ENCODE data around the gene WDR89.
"Not testable (repeated sequence)": the region's sequence is repeated elsewhere in the genome, so short reads cannot be mapped to it uniquely, and the experiment has no call there.

WDR89 gene

DNA sequence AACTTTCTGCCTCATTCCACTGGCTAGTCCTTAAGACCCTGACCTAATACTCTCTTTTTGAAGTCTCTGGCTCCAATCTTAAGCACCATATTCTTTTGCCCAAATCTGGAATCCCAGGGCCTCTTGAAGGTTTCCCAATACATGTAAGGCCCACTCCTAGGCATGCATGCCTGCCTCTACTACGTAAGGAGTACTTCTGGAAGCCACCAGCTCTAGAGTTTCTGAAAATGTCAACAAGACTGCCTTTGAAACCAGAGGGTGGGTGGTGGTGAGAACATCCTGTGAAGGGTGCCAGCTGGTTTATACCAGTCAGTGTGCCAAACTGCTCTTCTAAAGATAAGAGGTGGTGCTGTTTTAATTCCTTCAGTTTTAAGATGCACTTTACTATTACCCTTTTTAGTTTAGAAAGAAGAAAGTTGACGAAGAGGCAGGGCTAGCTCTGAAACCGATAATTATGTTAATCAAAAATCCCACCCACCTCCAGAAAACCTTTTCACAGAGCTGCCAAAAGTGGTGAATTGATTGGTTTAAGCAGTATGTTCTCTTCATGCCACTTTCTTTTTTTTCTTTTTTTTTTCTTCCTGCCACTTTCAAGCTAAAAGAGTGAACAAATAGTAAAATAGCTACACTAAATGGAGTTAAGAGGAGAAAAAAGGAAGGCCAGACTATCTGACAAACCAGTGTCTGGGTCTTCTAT is 8.7 kb upstream of the WDR89 start:
- DNase-seq, result no peak

- no peak for DNase-seq
Observed at GRCh38 chr14:63647696-63648410, 6.2 kb upstream of the WDR89 start.

DNA sequence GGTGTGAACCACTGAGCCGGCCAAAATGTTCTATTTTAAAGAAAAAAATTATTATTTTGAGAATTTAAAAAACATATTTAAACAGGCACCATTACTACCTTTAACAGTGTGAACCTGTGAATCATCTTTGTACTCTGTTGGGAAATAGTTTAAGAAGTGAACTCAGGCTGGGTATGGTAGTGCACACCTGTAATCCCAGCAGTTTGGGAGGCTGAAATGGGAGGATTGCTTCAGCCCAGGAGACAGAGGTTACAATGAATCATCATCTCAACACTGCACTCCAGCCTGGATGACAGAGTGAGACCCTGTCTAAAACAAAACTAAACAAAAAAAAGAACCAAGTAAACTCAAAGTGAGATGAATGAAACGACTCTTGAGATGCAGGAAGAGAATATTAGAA is 3.1 kb upstream of the WDR89 start:
- DNase-seq, result no peak

GRCh38 chr14:63642656-63643382 is 1.1 kb upstream of the WDR89 start:
- DNase-seq, result no peak

DNA sequence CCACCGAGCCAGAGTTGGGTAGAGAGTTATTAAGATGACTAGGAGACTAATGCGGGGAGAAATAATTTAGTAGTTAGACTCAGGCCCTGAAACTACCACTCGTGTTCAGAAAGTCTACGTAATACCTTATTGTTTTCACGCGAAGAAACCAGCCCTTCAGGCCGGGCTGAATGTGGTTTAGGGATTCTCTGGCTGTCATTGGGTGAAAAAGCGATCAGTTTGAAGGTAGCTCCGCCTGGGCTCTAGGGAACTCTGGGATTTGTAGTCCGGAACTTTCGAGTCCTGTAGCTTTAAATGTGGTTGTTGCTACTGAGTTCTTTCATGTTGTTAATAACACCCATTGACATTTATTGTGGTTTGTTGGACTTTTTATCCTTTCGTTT is 549 bp upstream of the WDR89 start:
- peak; percentile 79 for DNase-seq

DNA sequence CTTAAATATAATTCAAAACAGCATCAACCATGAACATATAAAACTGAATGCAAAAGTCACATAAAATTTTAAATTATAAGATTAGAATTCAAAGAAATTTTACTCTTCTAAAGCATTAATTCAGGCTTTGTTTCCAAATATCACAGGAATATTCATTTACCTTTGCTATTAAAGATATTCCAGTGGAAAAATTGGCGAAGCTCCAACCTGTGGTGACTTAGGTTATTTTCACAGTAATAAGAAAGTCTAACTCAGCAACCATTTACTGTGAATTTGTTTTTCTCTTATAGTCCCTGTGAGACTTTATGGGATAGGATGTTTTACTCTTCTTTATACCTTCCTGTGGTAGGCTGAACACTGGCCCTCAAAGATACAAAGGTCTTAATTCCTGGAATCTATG is 3.2 kb downstream of the WDR89 start:
- no peak for DNase-seq

GRCh38 chr14:63636094-63636635 is 5.5 kb downstream of the WDR89 start:
- not testable (repeated sequence) for DNase-seq

GRCh38 chr14:63633801-63634200 is 7.9 kb downstream of the WDR89 start:
- DNase-seq, result no peak

DNA sequence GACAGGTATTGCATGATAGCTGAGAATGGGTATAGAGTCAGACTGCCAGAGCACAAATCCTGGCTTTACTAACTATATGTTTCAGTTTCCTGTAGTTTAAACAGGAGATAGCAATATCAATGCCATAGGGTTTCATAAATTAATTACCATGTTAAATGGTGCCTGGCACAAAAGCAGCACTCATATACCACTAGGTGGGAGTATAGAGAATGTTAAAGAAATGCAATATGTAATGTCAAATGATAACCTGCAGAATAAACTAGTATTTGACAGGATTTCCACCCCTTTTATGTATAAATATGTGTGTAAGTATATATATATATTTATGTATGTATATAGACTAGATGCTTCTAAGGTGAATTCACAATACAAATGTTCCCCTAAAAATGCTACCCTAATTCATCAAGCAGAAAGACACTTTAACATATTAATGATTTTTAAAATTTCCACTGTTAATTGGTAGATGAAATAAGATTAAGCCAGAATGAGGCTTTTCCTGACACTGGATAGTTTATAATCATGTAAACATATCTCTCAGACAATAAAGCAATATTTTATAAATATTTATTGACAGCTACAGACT is 8.6 kb downstream of the WDR89 start:
- DNase-seq, result no peak

DNA sequence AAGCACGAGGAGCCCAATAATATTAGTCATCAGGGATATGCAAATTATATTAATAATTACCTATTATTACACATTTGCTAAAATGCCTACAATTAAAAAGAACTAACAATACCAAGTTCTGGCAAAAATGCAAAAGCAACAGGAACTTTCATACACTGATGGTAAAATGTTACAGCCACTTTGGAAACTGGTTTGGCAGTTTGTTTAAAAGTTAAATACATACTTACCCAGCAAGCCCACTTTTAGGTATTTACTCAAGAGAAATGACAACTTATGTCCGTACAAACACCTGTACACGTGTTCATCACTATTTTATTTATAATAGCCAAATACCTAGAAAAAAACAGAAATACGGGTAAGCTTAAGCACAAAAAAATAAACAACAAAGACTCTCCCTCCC is 17.0 kb downstream of the WDR89 start:
- no peak for DNase-seq

- DNase-seq, result no peak
Observed at GRCh38 chr14:63624203-63624602, 17.5 kb downstream of the WDR89 start.

GRCh38 chr14:63621975-63622374 is 19.7 kb downstream of the WDR89 start:
- DNase-seq, result not testable (repeated sequence)

GRCh38 chr14:63616015-63616414 is 25.7 kb downstream of the WDR89 start:
- no peak for DNase-seq

GRCh38 chr14:63614679-63615363 is 26.9 kb downstream of the WDR89 start:
- no peak for DNase-seq

- DNase-seq, result no peak
Observed at GRCh38 chr14:63611078-63611477, 30.6 kb downstream of the WDR89 start.

DNA sequence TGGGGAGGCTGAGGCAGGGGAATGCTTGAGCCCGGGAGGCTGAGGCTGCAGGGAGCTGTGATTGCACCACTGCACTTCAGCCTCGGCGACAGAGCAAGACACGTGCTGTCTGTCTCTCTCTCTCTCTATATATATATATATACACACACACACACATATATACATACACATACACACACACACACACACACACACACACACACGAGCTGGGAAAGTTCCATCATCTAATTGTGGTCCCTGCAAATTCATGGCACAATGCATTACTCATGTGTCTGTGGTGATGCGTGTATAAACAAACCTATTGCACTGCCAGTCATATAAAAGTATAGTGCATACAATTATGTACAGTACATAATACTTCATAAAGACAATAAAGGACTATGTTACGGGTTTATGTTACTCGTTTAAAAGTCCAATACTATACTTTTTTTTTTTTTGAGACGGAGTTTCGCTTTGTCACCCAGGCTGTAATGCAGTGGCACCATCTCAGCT is 36.6 kb downstream of the WDR89 start:
- no peak for DNase-seq

DNA sequence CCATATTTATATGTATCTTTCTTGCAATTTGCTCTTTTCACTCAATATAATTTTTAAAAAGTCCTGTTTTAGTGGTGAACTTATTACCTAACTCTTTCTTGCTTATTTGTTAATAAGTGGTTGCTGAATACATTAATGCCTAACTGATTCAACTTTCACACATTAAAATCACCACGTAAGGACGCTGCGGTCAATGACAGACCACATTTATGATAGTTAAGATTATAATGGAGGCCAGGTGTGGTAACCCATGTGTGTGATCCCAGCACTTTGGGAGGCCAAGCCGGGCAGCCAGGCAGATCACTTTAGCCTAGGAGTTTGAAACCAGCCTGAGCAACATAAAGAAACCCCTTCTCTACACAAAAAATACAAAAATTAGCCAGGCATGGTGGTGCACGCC is 37.0 kb downstream of the WDR89 start:
- DNase-seq, result no peak

DNA sequence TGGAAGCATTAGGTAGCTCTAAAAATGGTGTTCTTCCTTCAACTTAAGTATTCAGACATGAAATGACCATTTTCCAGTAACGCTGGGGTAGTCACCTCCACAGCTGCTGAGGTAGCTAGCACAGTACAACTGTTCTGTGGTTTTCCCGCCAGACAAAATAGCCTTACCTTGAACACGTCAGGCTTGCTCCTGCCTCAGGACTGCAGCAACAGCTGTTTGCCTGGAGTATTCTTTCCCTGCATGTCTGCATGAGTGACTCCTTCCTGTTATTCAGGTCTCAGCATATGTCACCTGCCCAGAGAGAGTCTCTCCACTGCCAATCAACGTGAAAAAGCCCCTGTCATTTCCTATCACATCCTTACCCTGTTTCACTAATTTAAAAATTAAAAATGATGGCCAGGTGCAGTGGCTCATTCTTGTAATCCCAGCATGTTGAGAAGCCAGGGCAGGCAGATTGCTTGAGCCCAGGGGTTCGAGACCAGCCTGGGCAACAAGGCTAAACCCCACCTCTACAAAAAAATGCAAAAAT is 37.9 kb downstream of the WDR89 start:
- DNase-seq, result no peak

GRCh38 chr14:63598807-63599206 is 42.9 kb downstream of the WDR89 start:
- DNase-seq, result no peak

GRCh38 chr14:63596998-63597658 is 44.5 kb downstream of the WDR89 start:
- DNase-seq, result no peak

DNA sequence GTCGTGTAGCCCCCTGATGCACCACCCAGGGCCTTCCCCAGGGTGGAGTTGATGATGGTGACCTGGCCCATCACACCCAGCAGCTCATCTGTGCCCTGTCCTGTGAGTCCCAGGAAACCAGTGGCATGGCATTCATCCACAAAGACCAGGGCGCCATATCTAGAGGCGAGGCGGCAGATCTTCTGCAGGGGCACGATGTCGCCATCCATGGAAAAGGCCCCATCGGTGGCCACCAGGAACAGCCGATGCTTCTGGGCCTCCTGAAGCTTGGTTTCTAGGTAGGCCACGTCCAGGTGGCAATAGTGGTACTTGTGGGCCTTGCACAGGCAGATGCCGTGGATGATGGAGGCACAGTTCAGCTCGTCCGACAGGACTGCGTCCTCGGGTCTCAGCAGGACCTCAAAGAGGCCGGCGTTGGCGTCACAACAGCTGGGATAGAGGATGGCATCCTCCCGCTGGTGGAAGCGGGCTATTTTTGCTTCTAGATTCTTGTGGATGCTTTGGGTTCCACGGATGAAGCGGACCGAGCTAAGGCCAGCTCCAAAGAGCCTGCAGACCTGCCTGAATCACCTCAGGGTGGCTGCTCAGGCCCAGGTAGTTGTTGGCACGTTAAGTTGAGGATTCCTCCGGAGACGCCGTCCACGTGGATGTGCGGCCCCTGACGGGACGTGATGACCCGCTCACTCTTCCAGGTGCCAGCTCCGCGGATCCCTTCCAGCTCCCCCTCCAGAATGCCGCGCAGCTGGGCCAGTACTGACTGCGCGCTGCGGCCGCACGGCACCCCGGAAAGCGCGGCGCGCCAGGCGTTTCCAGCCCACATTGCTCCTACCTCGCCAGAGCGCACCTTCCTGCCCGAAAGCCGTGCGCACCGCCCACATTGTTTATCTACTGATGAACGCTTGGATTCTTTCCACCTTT is 47.0 kb downstream of the WDR89 start:
- DNase-seq, result no peak
